Right forelimb (tissue), 1 donor: Measurements from ENCODE around the gene DHRS2.
"Not testable (repeated sequence)": the region's sequence is repeated elsewhere in the genome, so short reads cannot be mapped to it uniquely, and the experiment has no call there.

Source experiments
- DNase-seq: peaks from one replicate; pipeline ENCODE4 v3.0.0-alpha.2; 2018

DHRS2 gene

DNA sequence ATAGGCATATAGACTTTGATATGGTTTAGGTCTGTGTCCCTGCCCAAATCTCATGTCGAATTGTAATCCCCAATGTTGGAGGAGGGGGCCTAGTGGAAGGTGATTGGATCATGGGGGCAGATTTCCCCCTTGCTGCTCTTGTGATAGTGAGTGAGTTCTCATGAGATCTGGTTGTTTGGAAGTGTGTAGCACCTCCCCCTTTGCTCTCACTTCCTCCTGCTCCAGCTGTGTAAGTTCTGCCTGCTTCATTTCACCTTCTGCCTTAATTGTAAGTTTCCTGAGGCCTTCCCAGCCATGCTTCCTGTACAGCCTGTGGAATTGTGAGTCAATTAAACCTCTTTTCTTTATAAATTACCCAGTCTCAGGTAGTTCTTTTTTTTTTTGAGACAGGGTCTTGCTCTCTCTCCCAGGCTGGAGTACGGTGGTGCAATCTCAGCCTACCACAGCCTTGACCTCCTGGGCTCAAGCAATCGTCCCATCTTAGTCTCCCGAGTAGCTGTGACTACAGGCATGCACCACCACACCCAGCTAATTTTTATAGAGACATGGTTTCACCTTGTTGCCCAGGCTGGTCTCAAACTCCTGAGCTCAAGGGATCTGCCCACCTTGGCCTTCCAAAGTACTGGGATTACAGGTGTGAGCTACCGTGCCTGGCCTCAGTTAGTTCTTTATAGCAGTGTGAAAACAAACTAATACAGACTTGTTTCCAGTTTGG is 1.3 kb upstream of the DHRS2 start:
- DNase-seq: not testable (repeated sequence)

DNA sequence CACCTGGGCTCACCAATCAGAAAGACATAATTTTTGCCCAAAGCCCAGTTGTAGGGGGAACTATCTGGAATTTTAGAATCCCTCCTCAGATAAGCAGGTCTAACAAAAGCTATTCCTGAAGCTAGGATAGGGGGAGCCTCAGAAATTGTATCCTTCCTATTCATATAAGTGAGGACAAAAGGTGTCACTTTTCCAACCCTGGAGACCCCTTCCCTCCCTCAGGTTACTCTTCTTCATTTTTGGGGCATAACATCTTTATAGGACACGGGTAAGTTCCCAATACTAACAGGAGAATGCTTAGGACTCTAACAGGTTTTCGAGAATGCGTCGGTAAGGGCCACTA is 1.1 kb downstream of the DHRS2 start:
- not testable (repeated sequence) for DNase-seq

DNA sequence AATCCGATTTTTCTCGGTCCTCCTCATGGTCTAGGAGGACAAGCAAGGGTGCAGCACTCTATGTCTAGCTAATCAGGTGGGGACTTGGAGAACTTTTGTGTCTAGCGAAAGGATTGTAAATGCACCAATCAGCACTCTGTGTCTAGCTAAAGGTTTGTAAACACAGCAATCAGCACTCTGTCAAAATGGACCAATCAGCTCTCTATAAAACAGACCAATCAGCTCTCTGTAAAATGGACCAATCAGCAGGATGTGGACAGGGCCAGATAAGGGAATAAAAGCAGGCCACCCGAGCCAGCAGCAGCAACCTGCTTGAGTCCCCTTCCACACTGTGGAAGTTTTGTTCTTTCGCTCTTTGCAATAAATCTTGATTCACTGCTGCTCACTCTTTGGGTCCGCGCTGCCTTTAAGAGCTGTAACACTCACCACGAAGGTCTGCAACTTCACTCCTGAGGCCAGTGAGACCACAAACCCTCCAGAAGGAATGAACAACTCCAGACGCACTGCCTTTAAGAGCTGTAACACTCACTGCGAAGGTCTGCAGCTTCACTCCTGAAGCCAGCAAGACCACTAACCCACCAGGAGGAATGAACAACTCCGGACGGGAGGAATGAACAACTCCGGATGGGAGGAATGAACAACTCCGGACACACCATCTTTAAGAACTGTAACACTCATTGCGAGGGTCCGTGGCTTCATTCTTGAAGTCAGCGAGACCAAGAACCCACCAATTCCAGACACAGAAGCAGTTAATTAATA is 1.7 kb downstream of the DHRS2 start:
- not testable (repeated sequence) for DNase-seq

DNA sequence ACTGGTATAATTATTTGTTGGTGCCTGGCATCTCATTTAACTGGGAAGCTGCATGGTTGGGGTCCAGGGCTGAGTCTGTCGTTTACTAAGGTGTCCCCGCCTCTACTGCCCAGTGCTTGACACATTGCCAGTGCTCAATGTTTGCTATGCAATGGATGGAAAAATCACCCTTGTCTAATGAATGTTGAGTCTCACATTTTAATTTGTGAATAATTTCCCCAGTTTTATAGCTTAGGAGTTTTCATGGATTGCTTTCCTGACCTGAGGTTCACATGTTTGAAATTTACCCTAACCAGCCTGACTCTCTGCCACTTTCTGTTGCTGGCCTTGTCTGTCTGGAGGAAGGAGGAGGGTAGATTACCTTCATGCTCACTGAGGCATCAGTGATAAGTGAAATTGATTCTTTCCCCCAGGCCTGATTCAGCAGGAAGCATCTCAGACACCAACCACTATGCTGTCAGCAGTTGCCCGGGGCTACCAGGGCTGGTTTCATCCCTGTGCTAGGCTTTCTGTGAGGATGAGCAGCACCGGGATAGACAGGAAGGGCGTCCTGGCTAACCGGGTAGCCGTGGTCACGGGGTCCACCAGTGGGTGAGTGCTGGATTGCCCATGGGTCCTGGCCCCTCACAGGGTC is 2.4 kb downstream of the DHRS2 start:
- no peak for DNase-seq

DNA sequence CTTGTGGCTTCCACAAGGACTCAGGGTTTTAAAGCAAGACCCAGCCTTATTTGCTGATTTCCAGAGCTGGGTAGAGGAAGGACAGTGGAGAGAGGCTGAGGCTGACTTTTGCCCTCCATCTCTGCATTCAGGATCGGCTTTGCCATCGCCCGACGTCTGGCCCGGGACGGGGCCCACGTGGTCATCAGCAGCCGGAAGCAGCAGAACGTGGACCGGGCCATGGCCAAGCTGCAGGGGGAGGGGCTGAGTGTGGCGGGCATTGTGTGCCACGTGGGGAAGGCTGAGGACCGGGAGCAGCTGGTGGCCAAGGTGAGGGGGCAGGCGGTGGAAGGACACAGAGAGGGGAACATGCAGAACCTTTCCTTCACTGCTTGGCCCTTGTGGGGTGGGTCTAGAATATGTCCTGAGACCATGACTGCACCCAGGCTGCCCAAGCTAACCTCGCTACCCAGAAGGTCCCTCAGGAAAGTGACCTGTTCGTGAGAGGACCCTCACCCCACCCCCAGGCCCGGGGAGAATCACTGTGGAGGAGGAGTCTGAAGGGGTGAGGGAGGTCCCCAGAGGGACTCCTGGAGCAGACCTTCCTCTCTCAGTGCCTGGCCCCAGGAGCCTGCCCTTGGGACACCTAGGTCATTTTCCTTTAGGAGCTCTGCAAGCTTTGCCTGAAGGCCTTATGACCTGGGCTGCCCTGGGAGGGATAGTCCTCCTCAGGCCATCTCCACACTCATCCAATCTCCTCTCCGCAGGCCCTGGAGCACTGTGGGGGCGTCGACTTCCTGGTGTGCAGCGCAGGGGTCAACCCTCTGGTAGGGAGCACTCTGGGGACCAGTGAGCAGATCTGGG is 3.1 kb downstream of the DHRS2 start:
- DNase-seq: no peak

DNA sequence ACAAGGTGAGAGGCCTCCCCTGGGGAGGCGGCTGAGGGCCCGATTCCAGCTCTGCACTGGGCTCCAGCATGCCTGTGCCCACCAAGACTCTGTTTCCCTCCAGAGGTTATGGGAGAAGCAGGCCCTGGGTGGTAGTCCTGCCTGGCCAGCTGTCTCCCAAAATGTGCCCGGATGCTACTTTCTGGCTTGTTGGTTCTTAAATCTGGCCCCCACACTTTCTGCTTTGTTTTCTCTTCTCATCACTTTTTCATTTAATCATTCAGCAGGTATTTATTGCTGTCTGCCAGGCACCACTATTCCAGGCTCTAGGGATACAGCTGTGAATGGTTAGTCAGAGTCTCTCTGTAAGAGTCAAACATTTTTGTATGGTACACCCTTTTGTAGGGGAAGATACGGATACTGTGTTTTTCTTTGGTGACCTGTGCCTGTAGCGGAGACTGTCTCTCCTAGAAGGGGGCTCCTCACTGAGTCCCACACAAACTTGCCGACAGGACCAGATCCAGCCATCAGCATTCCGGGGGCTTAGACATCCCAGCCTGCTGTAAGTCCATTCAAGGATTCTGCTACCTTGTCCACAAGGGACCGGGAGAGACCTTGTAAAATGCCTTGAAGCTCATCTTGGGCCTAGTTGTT is 3.8 kb downstream of the DHRS2 start:
- no peak for DNase-seq

DNA sequence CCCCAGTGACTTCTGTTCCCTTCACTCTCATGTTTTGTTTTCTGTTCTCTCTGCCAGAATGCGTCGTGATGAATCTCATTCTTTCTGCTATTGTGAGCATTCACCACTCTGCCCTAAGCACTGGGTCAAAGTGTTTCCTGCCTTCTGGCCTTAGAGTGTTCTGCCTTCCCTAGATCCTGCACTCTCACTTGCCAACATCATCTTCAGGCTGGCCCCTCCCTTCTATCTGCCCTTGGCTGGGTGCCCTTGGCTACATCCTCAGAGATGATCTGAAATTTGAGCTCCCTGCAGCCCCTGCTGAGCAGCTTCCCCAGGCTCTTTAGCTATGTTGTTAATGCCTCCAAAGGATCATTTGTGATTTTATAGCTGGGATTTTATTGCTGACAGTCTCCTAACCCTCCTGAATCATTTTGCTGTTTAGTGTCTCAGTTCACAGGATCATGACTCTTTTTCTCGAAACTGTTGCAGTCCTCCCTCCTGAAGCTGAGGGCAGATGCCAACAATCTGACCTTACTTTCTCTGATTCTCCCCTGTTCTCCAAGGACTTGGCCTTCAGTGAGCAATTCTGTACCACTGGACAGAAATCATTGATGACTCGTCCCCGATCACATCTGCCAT is 4.5 kb downstream of the DHRS2 start:
- DNase-seq: peak; percentile 56

DNA sequence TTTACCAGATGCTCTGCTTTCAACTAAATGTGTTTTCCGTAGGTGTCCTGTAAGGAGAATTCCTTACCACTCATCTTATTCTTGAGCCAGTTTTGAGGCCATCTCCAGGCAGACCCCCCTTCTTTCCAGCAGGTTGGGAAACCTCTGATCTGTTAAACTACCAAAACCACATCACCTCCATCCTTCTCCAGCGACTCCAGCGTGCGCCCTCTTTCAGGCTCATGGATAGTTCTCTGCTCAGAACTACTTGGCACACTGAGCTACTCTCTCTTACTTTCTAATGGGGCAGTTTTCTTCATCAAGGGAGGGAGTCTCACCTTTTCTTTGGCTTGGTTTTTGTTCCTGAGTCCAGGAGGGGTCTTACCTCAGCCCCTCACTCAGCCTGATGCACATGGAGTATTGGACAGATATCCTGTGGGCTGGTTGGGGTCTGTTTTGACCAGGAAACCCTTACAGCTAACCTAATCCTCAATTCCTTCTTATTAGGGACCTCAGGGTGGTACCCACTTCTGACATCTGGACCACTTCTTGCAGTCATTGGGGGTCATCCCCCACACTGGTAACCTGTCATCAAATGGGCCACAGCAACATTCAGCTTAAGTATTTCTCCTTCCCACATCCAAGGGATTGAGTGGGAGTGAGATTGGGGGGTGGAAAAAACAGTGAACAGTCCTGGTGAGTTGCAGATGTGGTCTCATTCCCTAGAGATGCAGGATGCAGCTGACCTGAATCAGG is 5.2 kb downstream of the DHRS2 start:
- DNase-seq: no peak

DNA sequence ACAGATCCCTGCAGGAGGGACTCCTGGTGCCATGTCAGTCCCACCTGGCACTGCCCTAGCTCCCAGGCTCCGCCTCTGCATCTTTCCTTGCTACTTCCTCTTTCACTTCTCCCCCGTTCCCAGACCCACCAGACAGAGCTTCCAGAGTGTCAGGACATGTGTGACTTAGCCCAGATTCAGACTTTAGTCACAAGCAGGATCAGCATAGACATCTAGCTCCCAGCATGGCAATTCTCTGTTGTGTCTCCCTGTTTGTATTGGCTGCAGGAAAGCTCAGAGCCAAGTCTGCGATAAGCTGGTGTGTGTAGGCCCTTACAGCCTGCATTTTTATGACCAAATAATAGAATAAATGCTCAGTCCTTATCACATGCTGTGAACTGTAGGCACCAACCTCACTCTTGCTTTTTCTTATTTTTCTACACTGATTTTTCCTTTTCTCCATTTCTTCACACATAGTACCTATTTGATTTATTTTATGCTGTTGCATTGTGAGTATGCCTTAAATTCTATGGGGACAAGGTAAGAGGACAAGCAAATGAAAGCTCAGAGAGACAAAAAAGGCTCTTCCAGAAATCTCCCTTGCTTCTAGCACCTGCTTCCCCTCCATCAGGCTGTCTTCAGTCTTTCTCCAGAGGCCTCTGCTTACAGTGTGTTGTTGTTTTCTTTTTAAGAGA is 5.9 kb downstream of the DHRS2 start:
- no peak for DNase-seq

DNA sequence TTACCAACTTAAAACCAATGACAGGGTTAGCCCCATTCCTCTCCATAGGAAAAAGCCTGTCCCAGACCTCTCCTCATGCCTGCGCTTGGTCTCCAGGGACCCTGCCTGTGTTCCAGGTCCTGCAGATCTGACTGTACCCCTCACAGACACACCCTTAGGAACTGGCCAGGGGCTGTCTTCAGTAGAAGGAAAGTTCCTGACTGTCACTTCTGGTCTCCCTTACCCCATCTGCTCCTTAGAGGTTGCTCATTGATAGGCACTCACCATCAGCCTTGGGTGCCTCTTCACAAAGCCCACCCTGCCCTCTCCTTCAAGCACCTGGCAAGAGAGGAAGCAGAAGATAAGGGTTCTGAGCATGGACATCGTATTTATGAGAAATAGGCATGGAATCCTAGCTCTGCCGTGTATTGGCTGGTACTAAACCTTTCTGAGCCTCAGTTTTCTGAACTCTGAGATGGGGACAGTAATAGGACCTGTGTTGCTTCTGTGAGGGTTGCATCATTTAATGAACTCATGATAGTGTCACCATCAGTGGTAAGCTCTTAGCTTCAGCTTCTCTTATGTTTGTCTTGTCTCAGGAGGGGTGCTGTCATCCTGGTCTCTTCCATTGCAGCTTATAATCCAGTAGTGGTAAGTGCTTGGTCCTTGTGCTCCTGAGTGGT is 7.5 kb downstream of the DHRS2 start:
- DNase-seq: no peak

DNA sequence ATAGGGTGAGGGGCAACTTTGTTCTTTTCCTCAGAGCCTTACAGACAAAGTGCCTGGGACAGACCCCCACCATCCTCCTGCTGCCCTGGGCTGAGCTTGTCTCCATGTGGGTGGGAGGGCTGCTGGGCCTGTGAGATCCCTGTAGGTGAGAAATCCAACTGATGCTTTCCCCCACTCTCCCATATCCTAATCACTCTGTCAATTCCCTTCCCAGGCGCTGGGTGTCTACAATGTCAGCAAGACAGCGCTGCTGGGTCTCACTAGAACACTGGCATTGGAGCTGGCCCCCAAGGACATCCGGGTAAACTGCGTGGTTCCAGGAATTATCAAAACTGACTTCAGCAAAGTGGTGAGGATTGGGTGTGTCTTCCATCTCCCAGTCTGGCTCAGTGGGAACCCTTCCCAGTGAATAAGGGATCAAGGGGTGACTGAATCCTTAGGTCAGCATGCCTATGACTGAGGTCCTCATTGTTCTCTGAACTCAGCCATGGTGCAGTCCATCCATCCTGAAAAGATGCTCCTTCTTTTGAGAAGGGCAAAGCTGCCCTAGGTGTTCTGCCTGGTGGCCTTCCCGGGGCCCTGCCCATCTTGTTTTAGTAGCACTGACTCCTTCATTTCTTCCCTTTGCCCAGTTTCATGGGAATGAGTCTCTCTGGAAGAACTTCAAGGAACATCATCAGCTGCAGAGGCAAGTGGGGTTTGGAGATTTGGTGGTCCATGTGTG is 8.2 kb downstream of the DHRS2 start:
- no peak for DNase-seq

DNA sequence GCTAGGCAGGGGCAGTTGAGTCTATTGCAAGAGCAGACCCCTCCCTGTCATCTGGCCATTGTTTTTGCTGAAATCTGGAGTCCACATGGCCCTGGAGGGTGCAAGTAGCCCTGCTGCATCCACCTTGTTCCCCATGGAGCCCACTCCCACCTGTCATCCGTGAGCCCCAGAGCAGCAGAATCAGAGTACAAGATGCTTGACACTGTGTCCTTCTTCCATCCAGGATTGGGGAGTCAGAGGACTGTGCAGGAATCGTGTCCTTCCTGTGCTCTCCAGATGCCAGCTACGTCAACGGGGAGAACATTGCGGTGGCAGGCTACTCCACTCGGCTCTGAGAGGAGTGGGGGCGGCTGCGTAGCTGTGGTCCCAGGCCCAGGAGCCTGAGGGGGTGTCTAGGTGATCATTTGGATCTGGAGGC is 8.8 kb downstream of the DHRS2 start:
- no peak for DNase-seq

DNA sequence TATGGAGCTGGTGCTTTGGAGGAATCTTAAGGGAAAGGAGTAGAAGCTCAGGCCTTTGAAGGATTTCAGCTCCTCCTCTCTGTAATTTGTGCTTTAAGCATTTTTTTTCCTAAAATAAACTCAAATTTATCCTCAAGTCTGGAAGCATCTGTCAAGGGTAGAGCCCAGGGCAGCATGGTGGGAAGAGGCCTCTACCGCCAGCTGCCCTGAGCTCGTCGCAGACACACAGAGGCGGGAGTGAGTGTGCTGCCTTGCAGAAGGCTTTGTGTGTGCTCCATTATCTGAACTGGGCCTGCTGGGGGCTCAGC is 9.3 kb downstream of the DHRS2 start:
- no peak for DNase-seq

DNA sequence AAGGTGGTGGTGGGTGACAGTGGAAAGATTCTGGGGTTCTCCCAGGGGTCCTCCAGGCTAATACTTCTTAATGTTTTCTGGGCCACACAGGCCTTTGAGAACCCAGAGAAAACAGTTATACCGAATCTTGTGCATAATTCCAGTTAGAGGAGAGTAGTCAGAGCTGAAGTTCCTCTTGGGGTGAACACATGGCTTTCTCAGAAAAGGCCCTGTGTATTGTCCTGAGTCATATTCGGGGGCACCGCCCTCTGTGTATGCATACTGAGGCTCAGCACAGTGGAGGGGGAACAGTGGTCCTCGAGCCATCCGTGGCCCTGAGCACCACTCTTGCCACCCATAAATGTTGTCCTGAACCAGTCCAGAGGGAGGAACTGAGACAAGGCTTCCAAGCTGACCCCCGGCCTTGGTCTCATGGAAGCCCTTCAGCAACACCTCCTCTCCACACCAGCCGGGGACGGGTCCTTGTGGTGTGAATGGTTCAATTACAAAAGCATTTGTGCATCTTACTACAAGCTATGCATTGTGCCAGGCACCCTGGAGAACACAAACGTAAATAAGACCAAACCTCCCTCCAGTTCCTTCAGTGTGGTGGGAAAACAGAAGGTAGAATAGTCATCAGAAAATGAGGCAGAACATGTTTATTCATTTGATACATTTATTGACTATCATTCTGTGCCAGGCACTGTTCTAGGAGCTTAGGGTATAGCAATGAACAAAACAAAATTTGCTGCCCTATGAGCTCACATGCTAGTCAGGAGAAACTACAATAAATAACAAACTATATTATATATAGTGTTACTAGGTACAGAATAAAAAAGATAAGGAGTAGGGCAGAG is 9.9 kb downstream of the DHRS2 start:
- DNase-seq: no peak

DNA sequence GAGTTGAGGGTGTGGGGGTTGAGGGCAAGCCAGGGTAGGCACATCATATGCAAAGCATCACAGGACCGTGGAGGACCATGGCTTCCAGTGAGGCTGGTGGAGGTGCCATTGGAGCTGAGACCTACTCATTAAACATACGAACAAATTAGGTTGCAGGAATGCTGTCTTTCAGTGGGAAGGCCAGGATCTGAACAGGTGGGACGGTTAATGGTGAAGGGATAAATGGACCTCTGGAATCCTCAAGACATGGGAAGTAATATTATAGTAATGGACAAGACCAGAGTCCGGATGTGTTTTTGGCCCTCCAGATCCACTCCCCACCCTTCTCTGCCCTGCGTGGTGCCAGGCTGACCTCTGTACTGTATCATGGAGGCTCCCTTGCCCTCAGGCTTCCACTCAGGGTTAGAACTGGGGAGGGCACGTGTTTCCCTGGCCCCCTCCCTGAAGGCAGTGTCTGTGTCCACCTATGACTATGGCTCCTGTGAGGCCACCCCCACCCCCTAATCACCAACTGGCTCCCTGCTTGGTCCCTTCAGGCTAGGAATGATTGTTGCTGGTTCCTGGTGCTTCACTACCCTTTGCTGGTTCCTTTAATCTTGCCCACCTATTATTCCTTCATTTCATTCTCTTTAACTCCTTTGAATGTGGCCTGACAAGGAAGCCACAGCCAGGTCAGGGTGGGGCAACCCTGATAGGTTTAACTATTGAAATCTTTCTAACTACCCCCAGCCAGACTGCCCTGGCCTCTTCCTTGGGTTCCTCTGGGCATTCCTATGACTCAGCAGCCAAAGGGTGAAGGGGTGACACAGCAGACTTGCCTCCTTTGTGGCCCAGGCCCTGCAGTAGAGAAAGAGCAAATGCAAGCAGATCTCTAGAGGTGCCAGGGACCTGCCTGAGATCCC is 10.7 kb downstream of the DHRS2 start:
- DNase-seq: no peak

DNA sequence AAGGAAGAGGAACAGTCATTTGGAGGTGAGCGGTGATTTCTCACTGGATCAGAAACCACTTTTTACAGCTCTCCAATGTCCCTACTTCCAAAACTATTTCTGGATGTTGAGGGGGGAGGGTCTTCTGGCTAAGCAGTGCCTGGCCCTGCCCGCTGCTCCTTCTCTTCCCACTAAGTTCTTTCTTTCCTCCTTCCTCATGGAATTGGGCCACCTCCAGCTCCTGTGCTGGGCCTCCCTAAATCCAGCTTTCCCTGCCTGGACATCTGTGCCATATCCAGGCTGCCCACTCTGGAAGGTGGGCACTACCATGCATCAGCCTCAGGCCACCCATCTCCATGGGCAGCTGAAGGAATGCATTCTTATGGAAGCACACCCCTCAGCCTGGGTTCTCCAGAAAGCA is 11.5 kb downstream of the DHRS2 start:
- DNase-seq: no peak

DNA sequence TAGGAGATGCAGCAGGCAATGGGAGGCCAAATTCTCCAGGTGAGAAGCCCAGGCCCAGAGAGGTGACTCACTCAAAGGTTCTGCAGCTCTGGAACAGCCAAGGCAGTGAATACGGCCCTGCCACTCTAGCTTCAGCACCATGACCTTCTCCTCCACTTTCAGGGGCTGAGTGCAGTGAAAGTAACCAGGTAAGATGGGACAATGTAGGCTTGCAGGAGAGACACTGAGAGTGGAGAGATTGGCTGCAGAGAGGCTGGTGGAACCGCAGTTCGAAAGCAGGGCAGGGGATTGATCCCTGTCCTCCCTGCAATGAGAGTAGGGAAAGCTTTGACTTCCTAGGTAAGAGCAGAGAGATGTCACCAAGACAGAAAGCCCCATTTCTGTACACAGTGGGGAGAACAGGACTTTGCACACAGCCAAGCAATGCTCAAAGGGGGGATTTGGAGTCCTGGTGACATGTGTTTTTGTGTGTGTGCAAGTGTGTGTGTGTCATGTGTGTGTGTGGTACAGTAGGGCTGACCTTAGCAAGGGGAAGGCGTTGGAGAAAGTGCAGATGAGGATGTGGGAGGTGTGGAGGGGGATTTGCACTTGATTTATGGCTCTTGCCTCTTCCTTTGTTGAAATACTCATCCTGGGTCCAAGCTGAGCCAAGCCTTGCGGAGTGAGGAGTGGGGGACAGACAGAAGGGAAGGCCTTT is 12.7 kb downstream of the DHRS2 start:
- no peak for DNase-seq
